CD4-positive, alpha-beta T cell treated with Interleukin-17A for 4 hours (primary cell): Measurements from ENCODE around the gene BRIP1.
"Not testable (repeated sequence)": the region's sequence is repeated elsewhere in the genome, so short reads cannot be mapped to it uniquely, and the experiment has no call there.

ENCODE experiments used
- DNase-seq: peaks from one replicate; pipeline ENCODE4 v3.0.0-alpha.2; 2020; ENCODE audit warnings: mixed read lengths

The BRIP1 gene

DNA sequence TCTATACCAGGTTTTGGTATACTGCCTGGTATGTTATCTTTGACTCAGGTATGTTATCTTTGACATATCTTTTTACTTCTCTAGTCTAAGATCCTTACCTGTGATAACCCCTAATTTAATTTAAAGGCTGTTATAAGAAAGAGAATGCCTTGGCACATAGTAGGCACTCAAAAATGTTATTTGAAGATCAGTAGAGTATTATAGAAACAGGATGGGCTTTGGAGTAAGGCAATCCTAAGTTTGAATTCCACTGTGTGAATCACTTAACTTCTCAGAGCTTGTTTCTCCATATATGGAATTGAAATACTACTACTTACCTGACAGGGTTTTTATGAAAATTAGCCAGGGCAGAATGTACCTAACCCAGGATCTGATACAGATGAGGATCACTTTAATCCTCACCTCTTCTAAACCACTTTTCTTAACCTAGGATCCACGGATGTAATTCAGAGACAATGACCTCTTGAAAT lies 1.2 kb downstream of the BRIP1 start:
- DNase-seq: no peak

- DNase-seq: not testable (repeated sequence)
Measured at GRCh38 chr17:61860397-61860796, 2.9 kb downstream of the BRIP1 start.

- DNase-seq: no peak
Measured at GRCh38 chr17:61856035-61856434, 7.3 kb downstream of the BRIP1 start.

DNA sequence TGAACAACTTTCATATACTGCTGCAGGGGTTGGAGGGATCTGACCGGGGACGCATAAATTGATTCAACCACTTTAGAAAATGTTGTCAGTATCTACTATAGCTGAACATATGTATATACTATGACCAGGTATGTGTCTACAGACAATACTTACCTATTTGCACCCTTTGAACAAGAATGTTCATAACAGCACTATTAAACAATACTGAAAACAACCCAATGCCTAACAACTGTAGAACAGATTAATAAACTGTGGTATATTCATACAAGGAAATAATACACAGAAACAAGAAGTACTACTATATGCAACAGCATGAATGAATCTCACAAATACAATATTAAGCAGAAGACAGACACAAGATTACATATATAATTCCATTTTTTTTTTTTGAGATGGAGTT lies 10.5 kb downstream of the BRIP1 start:
- no peak for DNase-seq

DNA sequence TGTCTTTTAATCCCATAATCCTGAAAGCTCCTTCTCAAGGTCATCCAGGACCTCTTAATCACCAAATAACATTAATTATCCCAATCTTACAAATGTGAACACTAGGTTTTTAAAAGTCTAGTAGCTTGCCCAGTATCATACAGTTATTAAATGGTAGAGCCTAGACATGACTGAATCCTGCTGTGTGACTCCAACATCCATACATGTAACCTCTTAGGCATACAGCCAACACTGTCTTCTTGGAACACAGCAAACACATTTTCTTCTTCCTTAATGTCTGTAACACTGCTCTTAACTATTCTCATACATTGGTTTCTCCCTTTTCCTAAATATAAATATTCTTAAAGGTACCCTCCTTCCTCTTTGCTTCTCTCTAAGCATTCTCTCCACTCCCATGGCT lies 13.7 kb downstream of the BRIP1 start:
- no peak for DNase-seq

DNA sequence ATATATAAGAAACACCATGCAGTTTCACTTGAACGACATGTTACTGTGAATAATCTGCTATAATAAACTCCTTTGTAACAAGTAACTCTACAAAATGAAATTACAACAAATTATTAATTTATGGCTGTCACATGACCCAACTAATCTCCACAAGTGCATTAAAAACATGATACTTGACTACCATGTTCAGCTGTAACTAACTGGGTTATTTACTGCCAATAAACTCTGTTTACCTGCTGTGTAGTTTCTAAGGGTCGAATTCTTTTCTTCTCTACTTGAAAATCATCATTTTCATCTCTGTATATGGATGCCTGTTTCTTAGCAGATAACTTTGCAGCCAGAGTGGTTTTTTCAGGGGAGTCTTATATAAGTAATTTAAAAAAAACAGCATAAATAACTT lies 14.4 kb downstream of the BRIP1 start:
- DNase-seq: no peak

GRCh38 chr17:61848247-61848646 lies 15.1 kb downstream of the BRIP1 start:
- DNase-seq: no peak

- DNase-seq: no peak
Measured at GRCh38 chr17:61847659-61848058, 15.7 kb downstream of the BRIP1 start.

GRCh38 chr17:61846761-61847375 lies 16.5 kb downstream of the BRIP1 start:
- no peak for DNase-seq

DNA sequence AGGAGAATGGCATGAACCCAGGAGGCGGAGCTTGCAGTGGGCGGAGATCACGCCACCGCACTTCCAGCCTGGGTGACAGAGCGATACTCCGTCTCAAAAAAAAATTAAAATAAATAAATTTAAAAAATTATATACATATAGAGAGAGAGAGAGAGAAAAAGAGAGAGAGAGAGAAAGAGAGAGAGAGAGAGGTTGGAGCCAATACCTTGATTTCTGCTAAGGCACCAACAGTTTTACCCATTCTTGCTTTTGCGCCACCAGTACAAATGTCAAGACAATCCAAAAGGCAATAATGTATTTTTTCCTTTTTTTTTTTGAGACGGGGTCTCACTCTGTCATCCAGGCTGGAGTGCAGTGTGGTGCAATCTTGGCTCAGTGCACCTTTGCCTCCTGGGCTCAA lies 17.2 kb downstream of the BRIP1 start:
- DNase-seq: no peak

DNA sequence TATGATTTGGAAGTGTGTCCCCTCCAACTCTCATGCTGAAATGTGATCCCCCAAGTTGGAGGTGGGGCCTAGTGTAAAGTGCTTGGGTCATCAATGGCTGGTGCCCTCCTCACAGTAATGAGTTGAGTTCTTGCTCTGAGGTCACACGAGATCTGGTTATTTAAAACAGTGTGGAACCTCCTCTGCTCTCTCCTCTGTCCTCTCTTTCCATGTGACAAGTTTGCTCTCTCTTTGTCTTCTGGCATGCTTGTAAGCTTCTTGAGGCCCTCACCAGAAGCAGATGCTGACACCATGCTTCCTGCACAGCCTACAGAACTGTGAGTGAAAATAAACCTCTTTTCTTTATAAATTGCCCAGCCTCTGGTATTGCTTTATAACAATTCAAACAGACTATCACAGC lies 19.9 kb downstream of the BRIP1 start:
- DNase-seq: no peak

GRCh38 chr17:61842899-61843298 lies 20.4 kb downstream of the BRIP1 start:
- no peak for DNase-seq

DNA sequence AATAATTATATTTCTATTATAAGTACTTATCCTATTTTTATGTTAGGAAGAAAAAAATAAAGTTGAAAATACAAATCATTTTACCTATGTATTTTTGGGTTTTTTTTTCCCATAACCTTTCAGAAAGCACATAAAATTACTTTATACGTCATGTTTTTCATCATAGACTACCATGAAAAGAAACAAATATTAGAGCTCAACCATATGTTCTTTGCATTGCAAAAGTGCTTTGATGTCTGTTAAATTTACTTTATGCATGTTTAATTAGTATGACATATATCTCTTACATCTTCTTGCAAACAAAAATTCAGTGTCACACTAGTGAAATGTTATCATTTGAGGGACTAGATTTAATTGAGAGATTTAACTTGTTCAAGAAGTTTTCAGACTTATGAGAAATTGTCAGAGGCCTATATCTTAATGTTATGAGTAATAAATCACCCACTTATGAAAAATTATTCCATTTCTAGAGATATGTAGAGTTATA lies 24.0 kb downstream of the BRIP1 start:
- DNase-seq: no peak

DNA sequence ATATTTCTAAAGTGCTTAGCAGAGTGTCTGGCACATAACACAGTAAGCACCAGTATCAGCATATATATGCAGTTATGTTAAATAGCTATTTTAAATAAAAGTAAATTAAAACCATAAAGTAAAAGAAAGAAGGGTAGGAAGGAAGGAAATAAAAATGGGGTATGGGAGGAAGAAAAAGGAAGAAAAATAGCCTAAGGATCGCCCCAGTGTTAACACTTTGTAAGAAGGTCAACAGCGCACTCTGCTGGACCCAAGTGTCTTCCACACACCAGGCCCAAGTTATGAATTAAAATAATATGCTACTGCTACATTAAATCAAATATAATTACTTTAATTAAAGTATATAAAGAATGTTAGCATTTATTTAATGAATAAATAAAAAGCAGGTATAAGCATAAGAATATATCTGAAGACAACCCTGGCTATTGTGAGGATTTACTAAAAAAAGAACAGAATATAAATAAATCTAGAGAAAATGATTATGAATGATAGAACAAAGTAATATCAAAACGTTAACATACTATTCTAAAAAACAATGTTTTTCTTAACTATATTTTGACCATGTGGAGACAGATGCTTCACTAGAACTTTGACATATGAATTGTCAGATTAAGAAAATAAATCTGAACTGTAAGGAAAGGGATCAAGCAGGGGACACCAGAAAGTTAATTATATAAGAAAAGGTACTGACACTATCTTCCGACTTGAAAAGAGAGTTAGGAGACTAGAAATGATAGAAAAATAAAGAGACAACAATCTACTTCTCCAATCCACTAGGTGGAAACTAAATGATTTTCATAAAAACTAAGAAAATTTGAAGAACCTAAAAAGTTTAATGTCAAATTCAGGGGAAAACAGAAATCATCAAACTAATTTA lies 25.9 kb downstream of the BRIP1 start:
- DNase-seq: peak; percentile 59

DNA sequence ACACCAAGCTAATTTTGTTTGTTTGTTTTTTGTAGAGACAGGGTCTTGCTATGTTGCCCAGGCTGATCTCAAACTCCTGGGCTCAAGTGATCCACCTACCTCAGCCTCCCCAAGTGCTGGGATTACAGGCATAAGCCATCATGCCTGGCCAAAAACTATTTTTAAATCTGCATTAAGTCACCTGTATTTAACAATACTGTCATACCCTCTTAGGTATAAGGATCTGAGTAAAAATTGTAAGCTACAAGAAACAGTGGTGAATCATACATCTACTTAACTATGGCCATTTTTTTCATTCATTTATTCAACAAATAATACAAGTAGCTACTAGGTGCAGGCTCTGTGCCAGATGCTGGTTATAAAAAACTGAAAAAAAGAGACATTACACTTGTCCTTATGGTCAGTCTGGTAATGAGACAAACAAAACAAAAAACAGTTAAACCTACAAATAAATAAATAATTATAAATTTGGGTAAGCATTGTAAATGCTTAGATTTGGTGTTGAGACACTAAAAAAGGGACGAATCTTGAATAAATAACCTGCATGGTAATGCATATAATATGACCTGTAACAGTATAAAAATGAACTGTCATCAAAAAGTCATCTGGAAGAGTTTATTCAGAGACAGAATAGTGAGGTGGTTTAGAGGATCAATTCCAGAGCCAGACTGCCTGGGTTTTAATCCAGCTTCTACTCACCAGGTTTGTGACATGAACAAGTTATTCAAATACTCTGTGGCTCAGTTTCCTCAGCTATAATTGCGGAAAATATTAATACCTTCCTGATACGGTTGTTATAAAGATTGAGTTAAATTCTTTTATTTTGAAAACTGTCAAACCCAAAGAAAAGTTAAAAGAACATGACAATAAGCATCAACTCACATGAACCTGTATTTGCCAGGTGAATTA lies 26.8 kb downstream of the BRIP1 start:
- no peak for DNase-seq

GRCh38 chr17:61835606-61836005 lies 27.7 kb downstream of the BRIP1 start:
- no peak for DNase-seq

- DNase-seq: no peak
Measured at GRCh38 chr17:61834610-61835009, 28.7 kb downstream of the BRIP1 start.

DNA sequence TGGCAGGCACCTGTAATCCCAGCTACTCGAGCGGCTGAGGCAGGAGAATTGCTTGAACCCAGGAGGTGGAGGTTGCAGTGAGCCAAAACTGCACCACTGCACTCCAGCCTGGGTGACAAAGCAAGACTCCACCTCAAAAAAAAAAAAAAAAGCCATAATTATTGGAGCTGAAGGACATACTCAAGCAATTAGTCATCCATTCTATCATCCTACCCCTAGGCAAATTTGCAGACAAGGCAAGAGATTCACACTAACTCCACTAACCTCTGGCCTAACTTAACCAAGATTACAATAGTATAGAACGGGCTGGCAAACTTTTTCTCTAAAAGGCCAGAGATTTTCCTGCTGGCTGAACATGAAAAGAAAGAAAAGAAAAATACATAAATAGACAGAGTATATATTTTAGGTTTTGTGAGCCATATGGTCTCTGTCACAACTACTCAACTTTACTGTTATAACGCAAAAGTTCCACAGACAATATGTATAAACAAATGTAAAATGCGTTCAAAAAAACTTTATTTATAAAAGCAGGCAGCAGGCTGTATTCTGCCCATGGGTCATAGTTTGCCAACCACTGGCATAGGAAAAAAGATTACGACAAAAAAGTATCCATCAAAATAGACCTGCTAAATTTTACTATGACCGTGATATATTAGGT lies 29.7 kb downstream of the BRIP1 start:
- no peak for DNase-seq

GRCh38 chr17:61832463-61832862 lies 30.9 kb downstream of the BRIP1 start:
- DNase-seq: no peak

DNA sequence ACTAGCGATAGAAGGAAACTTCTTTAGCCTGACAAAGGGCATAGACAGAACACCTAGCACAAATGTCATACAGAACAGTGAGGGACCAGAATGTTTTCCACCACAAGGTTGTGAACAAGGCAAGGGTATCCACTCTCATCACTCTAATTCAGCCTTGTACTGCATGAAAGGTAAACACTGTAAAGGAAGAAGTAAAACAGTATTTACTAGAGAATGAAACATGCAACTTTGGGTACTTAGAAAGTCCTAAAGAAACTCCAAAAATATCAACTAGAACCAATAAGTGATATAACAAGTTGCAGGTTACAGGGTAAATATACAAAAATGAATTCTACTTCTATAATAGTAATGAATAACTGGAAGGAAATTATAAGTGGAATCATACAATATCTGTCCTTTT lies 32.2 kb downstream of the BRIP1 start:
- no peak for DNase-seq

DNA sequence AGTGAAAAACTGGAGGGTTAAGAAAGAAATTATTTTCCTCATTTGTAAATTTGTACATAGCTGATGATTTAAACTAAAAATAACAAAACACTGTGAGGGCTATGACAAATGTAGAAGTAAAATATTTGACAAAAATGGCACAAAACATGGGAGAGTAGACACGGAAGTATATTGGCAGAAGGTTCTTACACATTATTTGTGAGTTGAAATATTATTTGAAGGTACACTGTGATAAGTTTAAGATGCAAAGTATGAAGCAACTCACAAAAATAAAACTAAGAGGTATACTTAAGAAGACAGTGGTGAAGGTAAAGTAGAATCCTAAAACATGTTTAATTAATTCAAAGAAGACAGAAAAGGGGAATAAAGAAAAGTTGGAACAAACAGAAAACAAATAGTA lies 34.6 kb downstream of the BRIP1 start:
- no peak for DNase-seq

DNA sequence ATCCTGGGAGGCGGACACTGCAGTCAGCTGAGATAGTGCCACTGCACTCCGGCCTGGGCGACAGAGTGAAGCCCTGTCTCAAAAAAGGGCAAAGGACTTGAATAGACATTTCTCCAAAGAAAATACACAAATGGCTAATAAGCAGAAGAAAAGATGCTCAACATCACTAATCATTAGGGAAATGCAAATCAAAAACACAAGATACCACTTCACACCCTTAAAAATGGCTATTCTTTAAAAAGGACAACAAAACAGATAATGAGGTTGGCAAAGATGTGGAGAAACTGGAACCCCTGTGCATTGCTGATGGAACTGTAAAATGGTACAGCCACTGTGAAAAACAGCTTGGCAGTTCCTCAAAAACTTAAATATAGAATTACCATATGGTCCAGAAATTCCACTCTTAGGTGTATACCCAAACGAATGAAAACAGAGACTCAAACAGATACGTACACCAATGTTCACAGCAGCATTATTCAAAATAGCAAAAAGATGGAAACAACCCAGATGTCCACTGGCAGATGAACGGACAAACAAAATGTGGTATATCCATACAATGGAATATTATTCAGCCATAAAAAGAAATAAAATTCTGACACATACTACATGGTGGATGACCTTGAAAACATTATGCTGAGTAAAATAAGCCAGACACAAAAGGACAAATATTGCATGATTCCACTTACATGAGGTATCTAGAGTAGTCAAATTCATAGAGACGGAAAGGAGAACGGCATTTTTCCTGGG lies 35.5 kb downstream of the BRIP1 start:
- DNase-seq: no peak
